NT2/D1 (cell line): ENCODE data around the gene CCDC88C.

Experiments used
- SUZ12 ChIP-seq: IDR thresholded peaks from 2 replicates; pipeline ENCODE4 v1.6.1; 2011; ENCODE audit not compliant: insufficient read length, insufficient read depth; ENCODE audit errors: extremely low read depth
- YY1 ChIP-seq: IDR thresholded peaks from 2 replicates; pipeline ENCODE4 v1.6.1; 2011; ENCODE audit not compliant: insufficient read length, insufficient read depth

- TF ChIP-seq SUZ12 (no peak), YY1 (no peak)
Measured at GRCh38 chr14:91223028-91223783, 194.4 kb downstream of the CCDC88C start.
